Liver (tissue), 9 donors: ENCODE results near the gene ACSBG1. TPM values are rescaled to one million over a fixed set of nuclear protein-coding genes. Genes with fewer than 3 reads are reported as not detected.

Experiments used
- DNase-seq: peaks from one replicate; pipeline ENCODE4 v3.0.0-alpha.2; 2017; ENCODE audit warnings: low spot score
- H3K27ac ChIP-seq, 2 donors: one replicate each; pipeline ENCODE4 v1.7.0; 2013; ENCODE audit warnings: inconsistent platforms in 2 of 2, low read length in 2 of 2, control low read depth in 1 of 2, low read depth in 1 of 2, mild to moderate bottlenecking in 1 of 2
- H3K27me3 ChIP-seq, 4 donors: one replicate each; pipeline versions ENCODE4 v1.6.1 to v1.7.0; 2013; ENCODE audit warnings: low read length in 3 of 4, inconsistent platforms in 1 of 4, mild to moderate bottlenecking in 1 of 4, moderate library complexity in 1 of 4; ENCODE audit not compliant: control insufficient read depth in 4 of 4, insufficient read depth in 4 of 4
- H3K36me3 ChIP-seq, 4 donors: one replicate each; pipeline versions ENCODE4 v1.6.1 to v1.7.0; 2013; ENCODE audit warnings: low read length in 3 of 4, mild to moderate bottlenecking in 3 of 4, low read depth in 1 of 4, moderate library complexity in 1 of 4; ENCODE audit not compliant: control insufficient read depth in 4 of 4, insufficient read depth in 3 of 4
- H3K4me1 ChIP-seq, 4 donors: one replicate each; pipeline versions ENCODE4 v1.6.1 to v1.7.0; 2013; ENCODE audit warnings: low read length in 3 of 4, mild to moderate bottlenecking in 3 of 4, moderate library complexity in 1 of 4; ENCODE audit not compliant: control insufficient read depth in 4 of 4, insufficient read depth in 4 of 4
- H3K4me3 ChIP-seq, 3 donors: one replicate each; pipeline versions ENCODE4 v1.6.1 to v1.7.0; 2013; ENCODE audit warnings: low read length in 3 of 3, control low read depth in 1 of 3, low read depth in 1 of 3, mild to moderate bottlenecking in 1 of 3
- H3K9ac ChIP-seq, 2 donors: one replicate each; pipeline ENCODE4 v1.7.0; 2013; ENCODE audit warnings: low read length in 2 of 2, mild to moderate bottlenecking in 2 of 2, moderate library complexity in 2 of 2, control low read depth in 1 of 2, low read depth in 1 of 2
- H3K9me3 ChIP-seq, 4 donors: one replicate each; pipeline versions ENCODE4 v1.6.1 to v1.7.0; 2013; ENCODE audit warnings: low read length in 3 of 4; ENCODE audit not compliant: control insufficient read depth in 4 of 4
- EGR1 ChIP-seq, 2 donors: IDR thresholded peaks; 2 replicates each; pipeline ENCODE4 v1.6.1; 2016 to 2018; ENCODE audit warnings: antibody characterized with exemption in 2 of 2, low read depth in 2 of 2
- FOXA1 ChIP-seq: IDR thresholded peaks from 2 replicates; pipeline ENCODE4 v1.6.1; 2016; ENCODE audit warnings: antibody characterized with exemption
- GABPA ChIP-seq, 2 donors: IDR thresholded peaks in 1 of 2; conservative IDR thresholded peaks in 1 of 2; 2 replicates each; pipeline ENCODE4 v1.6.1; 2016; ENCODE audit warnings: antibody characterized with exemption in 2 of 2, mild to moderate bottlenecking in 1 of 2, moderate library complexity in 1 of 2
- JUND ChIP-seq, 2 donors: IDR thresholded peaks; 2 replicates each; pipeline ENCODE4 v1.6.1; 2016; ENCODE audit warnings: antibody characterized with exemption in 2 of 2
- NR2F2 ChIP-seq: IDR thresholded peaks from 2 replicates; pipeline ENCODE4 v1.6.1; 2016; ENCODE audit warnings: antibody characterized with exemption
- RAD21 ChIP-seq, 2 donors: IDR thresholded peaks; 2 replicates each; pipeline ENCODE4 v1.6.1; 2016; ENCODE audit warnings: antibody characterized with exemption in 2 of 2, mild to moderate bottlenecking in 2 of 2
- RXRA ChIP-seq, 2 donors: IDR thresholded peaks; 2 replicates each; pipeline ENCODE4 v1.6.1; 2017 to 2018; ENCODE audit warnings: antibody characterized with exemption in 2 of 2, mild to moderate bottlenecking in 1 of 2
- YY1 ChIP-seq: IDR thresholded peaks from 2 replicates; pipeline ENCODE4 v1.6.1; 2016; ENCODE audit warnings: antibody characterized with exemption, mild to moderate bottlenecking
- WGBS: extraction: QIAGEN DNeasy Blood & Tissue Kit; methylation state at CpG from one replicate; pipeline ENCODE4 v1.1.7; 2013; 5-methylcytosine and 5-hydroxymethylcytosine counted together
- polyA plus RNA-seq, 2 donors: library from polyadenylated mRNA; stranded (reverse) in 1 of 2; unstranded in 1 of 2; fragments of 200-250 nt in 1 of 2; fragments of >200 nt in 1 of 2; fragmentation: Nextera tagmentation in 1 of 2; extraction: Ambion mirVana in 1 of 2; gene quantifications; one replicate each; pipeline versions ENCODE4 v1.2.1 to v1.2.3, GENCODE V29; 2013 to 2015
- total RNA-seq, 2 donors: library from RNA; depleted of rRNA; stranded (reverse); fragments of >200 nt; gene quantifications; one replicate each; pipeline ENCODE4 v1.2.3, GENCODE V29; 2014
- TF ChIP-seq, protein P1 (sequence below): fragments of 150-350 bp; IDR thresholded peaks from 2 replicates; pipeline ENCODE4 v1.5.1; 2017; ENCODE audit warnings: improper control_type of control experiment, low read depth, low read length; ENCODE audit not compliant: missing input control
- TF ChIP-seq, protein P2 (sequence below): IDR thresholded peaks from 2 replicates; pipeline ENCODE4 v1.6.1; 2016; ENCODE audit warnings: antibody characterized with exemption
- TF ChIP-seq, protein P3 (sequence below): IDR thresholded peaks from 2 replicates; pipeline ENCODE4 v1.6.1; 2016; ENCODE audit warnings: antibody characterized with exemption
- donor health status: healthy.
- donor health status: healthy.
- donor health status: healthy.
- donor health status: healthy.
- donor health status: healthy.

Gene ACSBG1
- total and polyA plus RNA-seq, 4 donors, result under 0.01 to 3.8 (median 0.15) TPM

DNA sequence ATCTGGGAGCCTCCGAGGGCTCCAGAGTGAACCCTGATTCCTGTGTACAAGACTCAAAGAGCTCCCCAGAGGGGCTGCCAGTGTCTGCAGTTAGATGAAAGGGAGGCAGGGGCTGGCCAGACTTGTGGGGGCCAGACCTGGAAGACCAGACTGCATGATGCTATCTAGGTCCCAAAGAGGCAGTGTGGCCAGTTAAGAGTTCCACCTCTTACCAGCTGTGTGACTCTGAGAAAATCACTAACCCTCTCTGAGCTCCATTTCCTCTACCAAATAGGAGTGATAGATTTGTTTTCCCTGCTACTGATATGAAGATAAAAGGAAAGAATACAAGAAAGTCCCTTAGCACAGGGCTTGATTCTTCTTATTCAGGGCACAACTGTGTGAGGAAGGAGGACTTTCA lies 29.0 kb downstream of the ACSBG1 start:
- Histone ChIP-seq H3K4me1 (peaks cover 0 to 8% (median 3%) of the 10 kb centered on the region in 4 donors), H3K27me3 (no peaks in the 10 kb centered on the region), H3K9ac (no peak overlapping the region), H3K27ac (no peak overlapping the region), H3K9me3 (no peaks in the 10 kb centered on the region), H3K36me3 (no peaks in the 10 kb centered on the region), H3K4me3 (no peak overlapping the region)
- TF ChIP-seq, protein P1, sequence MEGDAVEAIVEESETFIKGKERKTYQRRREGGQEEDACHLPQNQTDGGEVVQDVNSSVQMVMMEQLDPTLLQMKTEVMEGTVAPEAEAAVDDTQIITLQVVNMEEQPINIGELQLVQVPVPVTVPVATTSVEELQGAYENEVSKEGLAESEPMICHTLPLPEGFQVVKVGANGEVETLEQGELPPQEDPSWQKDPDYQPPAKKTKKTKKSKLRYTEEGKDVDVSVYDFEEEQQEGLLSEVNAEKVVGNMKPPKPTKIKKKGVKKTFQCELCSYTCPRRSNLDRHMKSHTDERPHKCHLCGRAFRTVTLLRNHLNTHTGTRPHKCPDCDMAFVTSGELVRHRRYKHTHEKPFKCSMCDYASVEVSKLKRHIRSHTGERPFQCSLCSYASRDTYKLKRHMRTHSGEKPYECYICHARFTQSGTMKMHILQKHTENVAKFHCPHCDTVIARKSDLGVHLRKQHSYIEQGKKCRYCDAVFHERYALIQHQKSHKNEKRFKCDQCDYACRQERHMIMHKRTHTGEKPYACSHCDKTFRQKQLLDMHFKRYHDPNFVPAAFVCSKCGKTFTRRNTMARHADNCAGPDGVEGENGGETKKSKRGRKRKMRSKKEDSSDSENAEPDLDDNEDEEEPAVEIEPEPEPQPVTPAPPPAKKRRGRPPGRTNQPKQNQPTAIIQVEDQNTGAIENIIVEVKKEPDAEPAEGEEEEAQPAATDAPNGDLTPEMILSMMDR, result no peak
- TF ChIP-seq RAD21 (IDR thresholded peaks at IDR 0.05) (no peak), GABPA (IDR thresholded peaks at IDR 0.05 in 1 of 2, conservative IDR thresholded peaks at IDR 0.05 in 1 of 2) (no peak)
- no peak for DNase-seq
- 88% methylated on average over 1 of the region's 1 CpG for WGBS

DNA sequence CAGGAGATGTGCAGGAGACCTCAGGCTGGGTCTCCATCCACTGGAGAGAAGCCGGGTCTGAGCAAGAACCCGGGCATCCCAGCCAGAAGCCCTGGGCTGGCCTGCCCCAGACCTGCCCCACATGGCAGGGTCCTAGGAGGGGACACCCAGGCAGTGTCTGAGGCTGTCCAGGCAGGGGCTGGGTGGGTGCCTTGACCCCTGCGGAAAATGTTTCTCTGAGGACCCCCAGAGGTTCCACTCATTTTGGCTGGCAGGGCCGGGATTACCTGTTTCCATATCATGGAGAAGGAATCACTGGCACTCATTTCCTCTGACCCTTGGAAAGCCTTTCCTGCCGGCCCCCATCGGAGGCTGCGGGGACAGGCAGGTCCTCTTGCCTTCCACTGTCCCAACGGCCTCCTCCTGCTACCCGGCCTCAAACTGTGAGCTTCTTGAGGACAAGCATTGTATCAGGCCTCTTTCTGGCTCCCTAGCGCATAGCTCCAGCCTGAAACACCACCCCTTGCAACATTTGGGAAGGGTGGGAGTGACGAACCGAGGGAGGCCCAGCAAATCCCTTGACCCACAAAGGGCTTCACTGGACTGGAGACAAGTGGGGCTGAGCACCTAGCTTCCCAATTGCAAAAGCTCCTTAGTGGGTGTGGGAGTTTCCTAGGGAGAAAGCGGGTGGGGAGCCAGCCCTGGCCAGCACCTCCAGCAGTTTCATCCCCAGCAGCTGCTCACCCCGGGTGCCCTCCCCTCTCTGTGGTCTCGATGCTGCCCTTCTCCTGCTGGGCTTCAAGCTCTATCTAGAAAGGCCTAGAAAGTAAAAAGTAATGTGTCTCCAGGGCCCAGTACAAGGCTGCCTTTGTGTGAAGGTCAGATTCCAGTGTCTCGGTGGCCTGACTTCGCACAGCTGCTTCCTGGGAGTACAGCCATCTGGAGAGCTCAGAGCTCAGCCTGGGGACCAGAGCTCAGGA lies 29.7 kb downstream of the ACSBG1 start:
- Histone ChIP-seq H3K4me3 (no peak overlapping the region), H3K4me1 (peaks cover 0 to under 1% (median 0%) of the 10 kb centered on the region in 4 donors), H3K9me3 (no peaks in the 10 kb centered on the region), H3K36me3 (no peaks in the 10 kb centered on the region), H3K9ac (no peak overlapping the region), H3K27me3 (no peaks in the 10 kb centered on the region), H3K27ac (no peak overlapping the region)
- no peak for DNase-seq
- TF ChIP-seq, protein P2, sequence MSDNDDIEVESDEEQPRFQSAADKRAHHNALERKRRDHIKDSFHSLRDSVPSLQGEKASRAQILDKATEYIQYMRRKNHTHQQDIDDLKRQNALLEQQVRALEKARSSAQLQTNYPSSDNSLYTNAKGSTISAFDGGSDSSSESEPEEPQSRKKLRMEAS, result no peak
- TF ChIP-seq YY1, result no peak
- TF ChIP-seq RXRA (IDR thresholded peaks at IDR 0.05), result no peak
- no peak for TF ChIP-seq JUND (IDR thresholded peaks at IDR 0.05)
- TF ChIP-seq, protein P1, result no peak
- TF ChIP-seq, protein P3, sequence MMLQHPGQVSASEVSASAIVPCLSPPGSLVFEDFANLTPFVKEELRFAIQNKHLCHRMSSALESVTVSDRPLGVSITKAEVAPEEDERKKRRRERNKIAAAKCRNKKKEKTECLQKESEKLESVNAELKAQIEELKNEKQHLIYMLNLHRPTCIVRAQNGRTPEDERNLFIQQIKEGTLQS, result no peak
- no peak for TF ChIP-seq EGR1 (IDR thresholded peaks at IDR 0.05; ENCODE audit: low read depth in 2 of 2)
- no peak for TF ChIP-seq NR2F2
- TF ChIP-seq FOXA1, result no peak
- 89% methylated on average over 17 of the region's 17 CpGs for WGBS
